PC-3 (cell line): ENCODE data around the gene PDE9A. TPM values are rescaled to one million over a fixed set of nuclear protein-coding genes. Genes with fewer than 3 reads are reported as not detected.

Experiments
- ATAC-seq: fragments of 200-7000 bp; cut with Tn5 transposase; 2 replicates; pipeline ENCODE4 v1.9.1; 2020; ENCODE audit warnings: mild to moderate bottlenecking, moderate library complexity
- BruUV-seq: library from RNA; stranded (reverse); fragments of 400-500 nt; replicated peaks from 2 replicates; lab custom pipeline; 2021; lab: Mats Ljungman, UMichigan
- CTCF ChIA-PET: fragments of 300-600 bp; sonication (Branson Sonifier 250); formaldehyde crosslinking; loops from one replicate; lab custom pipeline; 2022; ENCODE audit warnings: antibody characterized with exemption; lab: Charles Lee
- POLR2A ChIA-PET: fragments of 300-600 bp; sonication (Branson Sonifier 250); formaldehyde crosslinking; loops from one replicate; lab custom pipeline; 2022; ENCODE audit warnings: antibody characterized with exemption; ENCODE audit not compliant: unreplicated experiment; lab: Charles Lee
- DNase-seq: peaks from one replicate; pipeline ENCODE4 v3.0.0-alpha.2; 2015
- H2AFZ ChIP-seq: fragments of 300-600 bp; sonication (generic); 2 replicates; pipeline ENCODE4 v1.6.0; 2016; ENCODE audit warnings: antibody characterized with exemption, low read length
- H3F3A ChIP-seq: fragments of 300-600 bp; sonication (generic); one replicate; pipeline ENCODE4 v1.6.0; 2017; ENCODE audit warnings: antibody characterized with exemption, low read length, control low read depth, mild to moderate bottlenecking; ENCODE audit not compliant: unreplicated experiment
- H3K27ac ChIP-seq: fragments of 300-600 bp; sonication (generic); 2 replicates; pipeline ENCODE4 v1.5.1; 2016; ENCODE audit warnings: mild to moderate bottlenecking, low read length
- H3K27me3 ChIP-seq: fragments of 300-600 bp; sonication (generic); 2 replicates; pipeline ENCODE4 v1.6.1; 2016; ENCODE audit warnings: low read length, mixed read lengths
- H3K36me3 ChIP-seq: fragments of 300-600 bp; sonication (generic); 2 replicates; pipeline ENCODE4 v1.6.1; 2016; ENCODE audit warnings: low read depth, mixed run types, low read length, mixed read lengths
- H3K4me1 ChIP-seq: fragments of 300-600 bp; sonication (generic); 2 replicates; pipeline ENCODE4 v1.5.1; 2016; ENCODE audit warnings: low read length; ENCODE audit not compliant: insufficient read depth
- H3K4me2 ChIP-seq: fragments of 300-600 bp; sonication (generic); 2 replicates; pipeline ENCODE4 v1.6.0; 2016; ENCODE audit warnings: low read length
- H3K4me3 ChIP-seq: fragments of 300-600 bp; sonication (generic); 2 replicates; pipeline ENCODE4 v1.5.1; 2016; ENCODE audit warnings: mild to moderate bottlenecking, low read length, mixed read lengths
- H3K79me2 ChIP-seq: fragments of 300-600 bp; sonication (generic); 2 replicates; pipeline ENCODE4 v1.6.1; 2017; ENCODE audit warnings: low read length, mixed read lengths
- H3K9ac ChIP-seq: fragments of 300-600 bp; sonication (generic); 2 replicates; pipeline ENCODE4 v1.6.0; 2016; ENCODE audit warnings: mild to moderate bottlenecking, low read length
- H3K9me2 ChIP-seq: fragments of 300-600 bp; sonication (generic); replicated peaks from 2 replicates; pipeline ENCODE4 v1.6.1; 2016; ENCODE audit warnings: mixed run types, low read length, mixed read lengths
- H3K9me3 ChIP-seq: fragments of 300-600 bp; sonication (generic); 2 replicates; pipeline ENCODE4 v1.6.1; 2016; ENCODE audit warnings: low read length, mixed read lengths
- H4K20me1 ChIP-seq: fragments of 300-600 bp; sonication (generic); 2 replicates; pipeline ENCODE4 v1.6.1; 2016; ENCODE audit warnings: low read length, mixed read lengths
- EZH2 ChIP-seq: fragments of 300-600 bp; sonication (generic); IDR thresholded peaks from one replicate; pipeline ENCODE4 v1.6.1; 2017; ENCODE audit warnings: antibody characterized with exemption, mild to moderate bottlenecking, low read length; ENCODE audit not compliant: unreplicated experiment
- EZH2phosphoT487 ChIP-seq: fragments of 300-600 bp; sonication (generic); IDR thresholded peaks from 2 replicates; pipeline ENCODE4 v1.6.1; 2018; ENCODE audit warnings: mild to moderate bottlenecking, antibody characterized with exemption, low read length, borderline replicate concordance
- intact Hi-C: fragments of 100-400 bp; cut with micrococcal nuclease; formaldehyde crosslinking; loops from 2 replicates; pipeline ENCODE4 v1.9.0; 2023
- total RNA-seq: library from RNA; depleted of rRNA; stranded (reverse); fragments of >200 nt; gene quantifications from 2 replicates; pipeline ENCODE4 v1.2.3, GENCODE V29; 2014
- TF ChIP-seq, protein P1 (sequence below): fragments of 300-600 bp; sonication (generic); conservative IDR thresholded peaks from 2 replicates; pipeline ENCODE4 v1.5.1; 2017; ENCODE audit warnings: antibody characterized with exemption, low read depth, mild to moderate bottlenecking, low read length

Gene PDE9A
- total RNA-seq, 1 experiment from 2014 or later: 0.33 TPM

DNA sequence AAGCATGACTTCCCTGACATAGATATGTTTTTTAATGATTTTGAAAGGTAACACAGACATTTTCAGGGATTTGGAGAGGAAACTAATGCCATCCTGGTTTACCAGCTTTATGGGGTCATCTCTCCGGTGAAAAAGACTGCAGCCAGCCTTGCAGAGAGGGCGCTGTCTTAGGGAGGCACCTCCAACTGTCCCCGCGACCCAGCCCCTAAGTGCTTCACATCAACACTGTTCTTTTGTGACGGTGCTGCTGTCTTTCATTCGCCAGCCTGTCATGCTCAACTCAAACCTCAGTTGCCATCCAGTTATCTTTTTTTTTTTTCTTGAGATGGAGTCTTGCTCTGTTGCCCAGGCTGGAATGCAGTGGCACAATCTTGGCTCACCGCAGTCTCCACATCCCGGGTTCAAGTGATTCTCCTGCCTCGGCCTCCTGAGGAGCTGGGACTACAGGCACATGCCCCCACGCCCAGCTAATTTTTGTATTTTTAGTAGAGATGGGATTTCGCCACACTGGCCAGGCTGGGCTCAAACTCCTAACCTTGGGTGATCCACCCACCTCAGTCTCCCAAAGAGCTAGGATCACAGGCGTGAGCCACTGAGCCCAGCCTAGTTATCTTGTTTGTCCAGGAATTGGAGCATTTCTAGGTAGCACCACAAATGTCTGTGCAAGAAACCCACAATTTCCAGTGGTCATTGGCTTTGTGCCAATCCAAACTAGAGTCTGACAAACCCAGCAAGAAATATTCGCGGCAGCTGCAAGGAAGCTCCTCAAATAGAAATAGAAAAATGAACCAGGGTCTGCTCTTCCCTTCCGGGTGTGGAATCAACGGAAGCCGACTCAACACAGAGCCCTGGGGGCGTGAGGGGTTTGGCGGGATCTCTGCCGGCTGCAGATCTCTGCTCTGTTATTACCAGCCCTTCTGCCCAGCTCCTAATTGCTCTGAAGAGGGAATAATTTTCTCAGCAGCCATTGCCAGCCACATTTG is 24.2 kb downstream of the PDE9A start:
- Histone ChIP-seq H3K4me3 (no peak overlapping the region), H3K4me1 (peaks cover 15% of the 10 kb centered on the region), H3K4me2 (no peak overlapping the region), H3F3A (no peaks in the 10 kb centered on the region), H3K27ac (no peak overlapping the region), H3K79me2 (no peaks in the 10 kb centered on the region), H4K20me1 (peaks cover 2% of the 10 kb centered on the region; the same call in 1 of the 2 replicates), H2AFZ (no peak overlapping the region), H3K36me3 (no peaks in the 10 kb centered on the region), H3K27me3 (peaks cover 66% of the 10 kb centered on the region), H3K9me2 (no peaks in the 10 kb centered on the region), H3K9me3 (no peaks in the 10 kb centered on the region), H3K9ac (no peak overlapping the region)
- CTCF ChIA-PET: no interaction called here
- ATAC-seq: no peak
- intact Hi-C loops: loop anchor here (10.0 kb wide), 1 partner anchor 137 kb away; no protein-coding TSS in a partner anchor
- no TSS peak for BruUV-seq
- peak; percentile 62 for DNase-seq
- TF ChIP-seq EZH2phosphoT487: no peak
- TF ChIP-seq EZH2: no peak
- TF ChIP-seq, protein P1, sequence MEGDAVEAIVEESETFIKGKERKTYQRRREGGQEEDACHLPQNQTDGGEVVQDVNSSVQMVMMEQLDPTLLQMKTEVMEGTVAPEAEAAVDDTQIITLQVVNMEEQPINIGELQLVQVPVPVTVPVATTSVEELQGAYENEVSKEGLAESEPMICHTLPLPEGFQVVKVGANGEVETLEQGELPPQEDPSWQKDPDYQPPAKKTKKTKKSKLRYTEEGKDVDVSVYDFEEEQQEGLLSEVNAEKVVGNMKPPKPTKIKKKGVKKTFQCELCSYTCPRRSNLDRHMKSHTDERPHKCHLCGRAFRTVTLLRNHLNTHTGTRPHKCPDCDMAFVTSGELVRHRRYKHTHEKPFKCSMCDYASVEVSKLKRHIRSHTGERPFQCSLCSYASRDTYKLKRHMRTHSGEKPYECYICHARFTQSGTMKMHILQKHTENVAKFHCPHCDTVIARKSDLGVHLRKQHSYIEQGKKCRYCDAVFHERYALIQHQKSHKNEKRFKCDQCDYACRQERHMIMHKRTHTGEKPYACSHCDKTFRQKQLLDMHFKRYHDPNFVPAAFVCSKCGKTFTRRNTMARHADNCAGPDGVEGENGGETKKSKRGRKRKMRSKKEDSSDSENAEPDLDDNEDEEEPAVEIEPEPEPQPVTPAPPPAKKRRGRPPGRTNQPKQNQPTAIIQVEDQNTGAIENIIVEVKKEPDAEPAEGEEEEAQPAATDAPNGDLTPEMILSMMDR: no peak
- POLR2A ChIA-PET: interaction anchor here (0.8 kb wide), 1 partner anchor 21 kb away, joined by 3 read pairs; no protein-coding TSS in a partner anchor

DNA sequence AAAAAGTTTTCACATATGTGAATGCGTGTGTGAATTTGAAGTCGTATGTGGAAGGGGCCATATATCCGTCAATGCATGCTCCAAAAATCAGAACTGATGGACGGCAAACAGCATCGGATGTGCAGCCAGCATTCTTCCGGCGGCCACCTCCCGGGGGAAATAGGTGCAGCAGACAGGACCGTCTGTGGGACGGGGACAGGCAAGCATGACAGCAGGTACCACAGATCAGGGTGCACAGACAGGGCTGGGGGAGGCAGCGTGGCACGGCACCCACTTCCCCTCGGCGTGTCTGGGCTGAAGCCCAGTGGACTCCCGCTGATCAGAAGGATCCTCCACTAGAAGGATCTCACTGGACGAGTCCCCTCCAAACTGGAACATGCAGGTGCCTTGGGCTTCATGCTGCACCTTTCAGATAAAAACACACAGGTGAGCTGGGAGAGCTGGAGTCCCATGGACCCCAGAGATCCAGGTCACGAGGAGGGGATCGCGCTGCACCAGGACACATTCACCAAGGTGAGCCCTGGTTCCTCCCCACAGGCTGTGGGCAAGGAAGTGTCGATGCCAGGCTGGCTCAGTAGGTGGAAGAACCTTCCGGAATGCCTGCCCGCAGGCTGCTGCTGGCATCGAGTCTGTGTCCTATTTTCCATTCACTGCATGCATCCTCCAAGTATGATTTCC is 25.3 kb downstream of the PDE9A start:
- no peaks in the 10 kb centered on the region for H3K36me3 ChIP-seq
- no peak overlapping the region for H3K4me2 ChIP-seq
- H3F3A ChIP-seq: no peaks in the 10 kb centered on the region
- no peaks in the 10 kb centered on the region for H4K20me1 ChIP-seq
- POLR2A ChIA-PET: no interaction called here
- peaks cover 4% of the 10 kb centered on the region; the same call in 1 of the 2 replicates for H3K4me1 ChIP-seq
- H2AFZ ChIP-seq: no peak overlapping the region
- no peaks in the 10 kb centered on the region for H3K9me3 ChIP-seq
- BruUV-seq: no TSS peak
- DNase-seq (no peak), ATAC-seq (no peak)
- no peak overlapping the region for H3K27ac ChIP-seq
- intact Hi-C loops: loop anchor here (10.0 kb wide), 1 partner anchor 136 kb away; no protein-coding TSS in a partner anchor
- TF ChIP-seq EZH2phosphoT487: no peak
- TF ChIP-seq EZH2: no peak
- TF ChIP-seq, protein P1: no peak
- no peak overlapping the region for H3K9ac ChIP-seq
- no peak overlapping the region for H3K4me3 ChIP-seq
- H3K27me3 ChIP-seq: peaks cover 73% of the 10 kb centered on the region
- H3K9me2 ChIP-seq: no peaks in the 10 kb centered on the region
- CTCF ChIA-PET: no interaction called here
- H3K79me2 ChIP-seq: no peaks in the 10 kb centered on the region
